ENCODE measurements around the gene R3HDM1.
"Not testable (repeated sequence)": the region's sequence is repeated elsewhere in the genome, so short reads cannot be mapped to it uniquely, and the experiment has no call there.

The R3HDM1 gene

GRCh38 chr2:135531231-135532197 lies at the start of gene R3HDM1:
R3HDM1 (plus strand) TSS chr2:135531484; CDS start chr2:135604846, 73,362 bp downstream.
- DNase-seq, result peak; percentile 100

- no peak for DNase-seq
Measured at GRCh38 chr2:135485441-135485840, 45.8 kb upstream of the R3HDM1 start.

GRCh38 chr2:135490376-135490775 lies 40.9 kb upstream of the R3HDM1 start:
- DNase-seq, result no peak

- DNase-seq, result peak; percentile 36
Measured at GRCh38 chr2:135494503-135494902, 36.8 kb upstream of the R3HDM1 start.

- DNase-seq, result no peak
Measured at GRCh38 chr2:135494917-135495316, 36.4 kb upstream of the R3HDM1 start.

GRCh38 chr2:135498588-135498987 lies 32.7 kb upstream of the R3HDM1 start:
- not testable (repeated sequence) for DNase-seq

GRCh38 chr2:135504811-135505210 lies 26.5 kb upstream of the R3HDM1 start:
- DNase-seq, result no peak

- no peak for DNase-seq
Measured at GRCh38 chr2:135510577-135510976, 20.7 kb upstream of the R3HDM1 start.

GRCh38 chr2:135512099-135512498 lies 19.2 kb upstream of the R3HDM1 start:
- no peak for DNase-seq

- no peak for DNase-seq
Measured at GRCh38 chr2:135525786-135526185, 5.5 kb upstream of the R3HDM1 start.

- no peak for DNase-seq
Measured at GRCh38 chr2:135528006-135528405, 3.3 kb upstream of the R3HDM1 start.

- peak; percentile 97 for DNase-seq
Measured at GRCh38 chr2:135530313-135531230, 712 bp upstream of the R3HDM1 start, which contains the start of gene ZRANB3. ZRANB3 (minus strand) TSS chr2:135531218.

GRCh38 chr2:135532581-135532980 lies 1.3 kb downstream of the R3HDM1 start:
- DNase-seq, result peak; percentile 2

GRCh38 chr2:135533545-135533944 lies 2.3 kb downstream of the R3HDM1 start:
- DNase-seq, result not testable (repeated sequence)

GRCh38 chr2:135546436-135546835 lies 15.2 kb downstream of the R3HDM1 start:
- no peak for DNase-seq

- no peak for DNase-seq
Measured at GRCh38 chr2:135547311-135547710, 16.0 kb downstream of the R3HDM1 start.

GRCh38 chr2:135551356-135551755 lies 20.1 kb downstream of the R3HDM1 start:
- no peak for DNase-seq

GRCh38 chr2:135552887-135553286 lies 21.6 kb downstream of the R3HDM1 start:
- DNase-seq, result no peak

- no peak for DNase-seq
Measured at GRCh38 chr2:135555311-135555710, 24.0 kb downstream of the R3HDM1 start.

- DNase-seq, result no peak
Measured at GRCh38 chr2:135557530-135557929, 26.2 kb downstream of the R3HDM1 start.

- DNase-seq, result no peak
Measured at GRCh38 chr2:135561925-135562324, 30.6 kb downstream of the R3HDM1 start.

GRCh38 chr2:135563793-135564192 lies 32.5 kb downstream of the R3HDM1 start:
- DNase-seq, result peak; percentile 57

GRCh38 chr2:135570884-135571283 lies 39.6 kb downstream of the R3HDM1 start:
- no peak for DNase-seq

All from HCEC 1CT (cell line).